ENCODE results near the gene INF2.

Gene INF2

GRCh38 chr14:104751539-104752422 lies 62.4 kb downstream of the INF2 start:
- DNase-seq (ENCODE audit: low read depth, low spot score) = no peak

- DNase-seq (ENCODE audit: low read depth, low spot score) = no peak
Observed at GRCh38 chr14:104752423-104752734, 63.0 kb downstream of the INF2 start.

GRCh38 chr14:104752735-104753527 lies 63.5 kb downstream of the INF2 start, which contains the start of gene SIVA1:
SIVA1 (plus strand) TSS chr14:104753147; CDS start chr14:104753202, 55 bp downstream.
- DNase-seq (ENCODE audit: low read depth, low spot score) = peak; percentile 97

- no peak for DNase-seq (ENCODE audit: low read depth, low spot score)
Observed at GRCh38 chr14:104753528-104754212, 64.3 kb downstream of the INF2 start.

- DNase-seq (ENCODE audit: low read depth, low spot score) = no peak
Observed at GRCh38 chr14:104754213-104754851, 64.9 kb downstream of the INF2 start.

DNA sequence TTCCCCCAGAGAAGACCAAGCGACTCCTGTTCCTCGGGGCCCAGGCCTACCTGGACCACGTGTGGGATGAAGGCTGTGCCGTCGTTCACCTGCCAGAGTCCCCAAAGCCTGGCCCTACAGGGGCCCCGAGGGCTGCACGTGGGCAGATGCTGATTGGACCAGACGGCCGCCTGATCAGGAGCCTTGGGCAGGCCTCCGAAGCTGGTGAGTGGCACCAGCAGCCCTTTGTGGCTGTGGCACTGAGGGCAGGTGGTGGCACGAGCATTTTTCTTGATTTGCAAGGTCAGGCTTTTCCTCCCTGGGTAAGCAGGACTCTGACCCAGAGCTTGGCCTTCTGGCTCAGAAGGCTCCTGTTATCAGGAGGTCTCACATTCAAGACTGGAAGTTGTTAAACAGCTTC lies 66.2 kb downstream of the INF2 start:
- no peak for DNase-seq (ENCODE audit: low read depth, low spot score)

DNA sequence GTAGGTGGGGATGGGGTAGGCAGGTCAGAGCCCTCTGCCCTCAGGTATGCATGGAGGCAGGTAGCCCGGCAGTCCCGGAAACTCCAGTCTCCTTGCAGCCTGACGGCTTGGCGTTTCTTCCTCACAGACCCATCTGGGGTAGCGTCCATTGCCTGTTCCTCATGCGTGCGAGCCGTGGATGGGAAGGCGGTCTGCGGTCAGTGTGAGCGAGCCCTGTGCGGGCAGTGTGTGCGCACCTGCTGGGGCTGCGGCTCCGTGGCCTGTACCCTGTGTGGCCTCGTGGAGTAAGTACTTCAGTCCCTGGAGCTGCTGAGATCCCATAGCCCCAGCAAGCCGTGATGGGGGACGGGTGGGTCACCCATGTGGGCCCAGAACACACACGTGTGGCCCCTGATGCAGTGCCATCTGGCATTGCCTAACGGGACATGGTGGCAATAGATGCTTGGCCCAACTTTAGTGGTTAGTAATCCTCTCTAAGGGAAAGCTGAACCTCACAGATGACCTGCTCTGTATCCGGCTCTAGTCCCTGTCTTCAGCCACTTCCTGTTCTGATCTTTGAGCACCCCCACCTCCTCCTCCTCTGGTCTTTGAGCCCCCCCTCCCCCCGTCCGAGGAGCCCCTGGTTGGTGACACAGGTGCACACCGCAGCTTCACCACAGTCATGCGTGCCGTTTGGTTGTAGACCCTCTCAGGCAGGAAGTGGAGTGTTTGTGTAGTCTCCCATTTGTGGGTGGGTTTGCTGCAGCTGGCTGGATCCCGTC lies 67.2 kb downstream of the INF2 start:
- DNase-seq (ENCODE audit: low read depth, low spot score) = no peak

- no peak for DNase-seq (ENCODE audit: low read depth, low spot score)
Observed at GRCh38 chr14:104757238-104757585, 67.8 kb downstream of the INF2 start.

- DNase-seq (ENCODE audit: low read depth, low spot score) = no peak
Observed at GRCh38 chr14:104757681-104758392, 68.4 kb downstream of the INF2 start.

GRCh38 chr14:104758981-104759969 lies 69.9 kb downstream of the INF2 start:
- no peak for DNase-seq (ENCODE audit: low read depth, low spot score)

DNA sequence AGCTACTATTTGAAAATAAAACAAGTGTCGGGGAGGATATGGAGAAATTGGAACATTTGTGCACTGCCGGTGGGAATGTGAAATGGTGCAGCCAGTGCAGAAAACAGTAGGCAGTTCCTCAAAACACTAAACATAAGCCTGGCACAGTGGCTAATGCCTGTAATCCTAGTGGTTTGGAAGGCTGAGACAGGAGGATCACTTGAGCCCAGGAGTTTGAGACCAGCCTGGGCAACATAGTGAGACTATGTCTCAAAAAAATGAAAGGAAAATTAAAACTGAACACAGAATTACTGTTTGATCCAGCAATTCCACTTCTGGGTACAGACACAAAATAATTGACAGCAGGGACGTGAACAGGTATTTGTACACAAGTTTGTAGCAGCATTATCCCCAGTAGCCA lies 76.1 kb downstream of the INF2 start:
- no peak for DNase-seq (ENCODE audit: low read depth, low spot score)

DNA sequence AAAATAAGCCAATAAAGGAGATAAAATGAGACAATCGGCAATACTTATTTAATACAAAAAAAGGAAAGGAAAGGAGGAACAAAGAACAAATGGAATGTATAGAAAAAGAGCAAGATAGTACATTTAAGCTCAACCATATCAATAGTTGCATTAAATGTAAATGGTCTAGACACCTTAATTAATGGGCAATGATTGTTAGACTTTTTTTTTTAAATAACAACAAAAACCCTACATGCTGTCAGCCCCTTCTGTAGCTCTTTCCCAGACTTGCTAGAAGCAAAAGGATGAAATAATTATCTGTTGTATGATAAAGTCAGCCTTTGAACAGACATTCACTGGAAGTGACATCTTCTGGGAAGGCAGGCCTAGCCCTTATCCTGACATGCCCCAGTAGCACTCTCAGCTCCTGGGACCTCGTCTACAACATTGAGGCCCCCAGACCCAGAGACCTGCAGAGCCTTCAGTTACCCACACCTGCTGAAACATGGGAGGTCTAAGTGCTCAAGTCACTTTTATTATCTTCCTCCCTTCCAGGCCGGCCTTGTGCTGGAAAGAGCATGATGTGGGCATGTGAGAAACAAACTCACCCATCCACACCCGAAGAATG lies 76.9 kb downstream of the INF2 start:
- no peak for DNase-seq (ENCODE audit: low read depth, low spot score)

- DNase-seq (ENCODE audit: low read depth, low spot score) = no peak
Observed at GRCh38 chr14:104766863-104767633, 77.6 kb downstream of the INF2 start.

DNA sequence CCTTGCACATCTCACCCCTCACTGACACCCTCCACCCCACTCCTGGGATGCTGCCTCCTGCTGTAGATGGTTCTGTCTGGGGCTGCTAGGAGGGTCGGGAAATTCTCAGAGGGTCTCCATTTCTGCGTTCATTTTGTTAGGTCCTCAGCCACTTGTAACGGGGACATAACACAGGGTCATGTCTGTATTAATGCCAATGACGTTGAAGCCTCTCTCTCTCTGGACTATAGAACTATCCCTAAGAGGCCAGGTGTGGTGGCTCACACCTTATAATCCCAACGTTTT lies 78.2 kb downstream of the INF2 start:
- no peak for DNase-seq (ENCODE audit: low read depth, low spot score)

DNA sequence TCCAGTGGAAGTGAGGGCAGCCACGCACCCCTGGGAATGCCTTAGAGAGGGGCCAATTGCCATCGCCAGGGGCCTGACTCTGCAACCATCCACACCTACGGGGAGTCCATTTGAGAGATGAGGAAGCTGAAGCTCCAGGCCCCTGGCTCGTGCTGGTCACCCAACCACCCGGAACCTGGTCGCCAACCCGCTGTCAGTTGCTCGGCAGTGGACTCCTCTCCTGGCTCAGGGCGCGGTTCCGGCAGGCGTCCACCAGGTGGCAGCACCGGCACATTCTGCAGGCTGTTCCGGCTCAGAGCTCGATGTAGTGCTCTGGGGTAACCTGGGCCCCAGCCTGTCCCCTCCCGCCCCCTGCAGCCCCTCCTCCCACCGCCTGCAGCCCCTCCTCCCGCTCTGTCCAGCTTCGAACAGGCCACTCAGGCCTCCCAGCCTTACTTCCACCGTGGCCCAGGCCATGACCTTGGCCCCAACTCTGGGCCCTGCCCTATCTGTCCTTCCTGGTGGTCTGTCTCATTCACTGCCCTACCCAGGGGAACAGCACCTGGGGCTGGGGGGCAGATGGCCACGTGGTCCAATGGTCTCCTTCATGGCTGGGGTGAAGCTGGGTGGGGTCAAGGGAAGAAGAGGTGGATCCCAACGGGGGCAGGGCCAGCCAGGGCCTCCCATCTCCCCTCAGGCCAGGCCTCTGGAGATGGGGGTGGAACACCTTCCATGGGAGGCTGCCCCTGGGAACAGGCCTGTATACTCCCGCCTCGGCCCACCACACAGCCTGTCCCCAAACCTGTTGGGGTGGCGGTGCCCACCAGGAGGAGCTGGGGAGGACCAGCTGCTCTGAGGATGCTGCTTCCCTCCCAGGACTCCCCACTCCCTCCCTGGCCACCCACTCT lies 79.3 kb downstream of the INF2 start:
- DNase-seq (ENCODE audit: low read depth, low spot score) = peak; percentile 81

DNA sequence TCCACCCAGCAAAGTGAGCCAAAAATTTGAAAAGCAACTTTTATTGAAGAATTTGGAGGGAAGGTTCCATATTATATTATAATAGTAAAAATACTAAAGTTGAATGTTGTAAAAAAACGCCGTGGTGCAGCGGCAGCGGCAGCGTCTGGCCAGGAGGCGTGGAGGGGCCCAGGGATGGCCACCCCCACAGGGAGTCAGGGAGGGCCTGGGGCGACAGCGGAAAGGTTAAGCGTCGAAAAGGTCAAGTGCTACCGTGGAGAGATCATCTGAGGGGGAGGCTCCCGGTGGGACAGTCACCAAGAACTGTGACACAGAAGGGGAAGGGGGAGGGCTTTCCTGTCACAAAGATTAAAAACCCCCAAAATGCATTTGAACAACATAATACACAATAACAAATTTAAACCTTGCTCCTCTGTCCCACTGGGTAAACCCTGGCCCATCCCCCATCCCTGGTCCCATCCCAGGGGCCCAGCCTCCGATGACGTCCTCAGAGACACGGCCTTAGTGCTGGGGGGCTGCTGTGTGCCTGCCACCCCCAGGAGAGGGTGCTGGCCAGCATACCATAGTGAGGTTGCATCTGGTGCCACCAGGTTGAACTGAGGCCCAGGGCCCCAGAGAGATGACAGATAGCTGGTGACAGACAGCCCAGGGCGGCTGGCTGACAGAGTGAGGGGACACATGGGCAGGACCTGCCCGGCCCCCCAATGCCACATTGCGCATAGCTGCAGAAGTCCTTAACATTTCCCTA lies 80.1 kb downstream of the INF2 start:
- no peak for DNase-seq (ENCODE audit: low read depth, low spot score)
